ENCODE measurements around the gene GPSM1. TPM values are rescaled to one million over a fixed set of nuclear protein-coding genes. Genes with fewer than 3 reads are reported as not detected.

Gene GPSM1
- total and polyA plus RNA-seq, 4 donors, result 6.9 to 53.7 (median 25.8) TPM

- Histone ChIP-seq H3K9me3 (ENCODE audit: control insufficient read depth, low read length) (no peaks in the 10 kb centered on the region), H3K27me3 (ENCODE audit: control insufficient read depth in 1 of 2, insufficient read depth in 2 of 2, low read length in 1 of 2) (no peaks in the 10 kb centered on the region), H3K27ac (ENCODE audit: low read depth in 1 of 2, low read length in 2 of 2) (no peak overlapping the region), H3K4me1 (ENCODE audit: control insufficient read depth in 1 of 2, insufficient read depth in 2 of 2, low read length in 2 of 2) (no peaks in the 10 kb centered on the region), H3K4me3 (ENCODE audit: low read length in 2 of 2) (no peak overlapping the region), H3K36me3 (ENCODE audit: control insufficient read depth in 1 of 2, insufficient read depth in 2 of 2, low read length in 1 of 2) (no peaks in the 10 kb centered on the region)
- intact Hi-C loops (cut with DNase I), result no loop called here
- DNase-seq (no peak), ATAC-seq (ENCODE audit: low FRiP score) (no peak)
- 93 to 95% methylated on average over 28 of the region's 28 CpGs for WGBS, 2 donors
These were observed 13.2 kb downstream of the GPSM1 start for GRCh38 chr9:136340356-136341041.

GRCh38 chr9:136341042-136341655 is 13.8 kb downstream of the GPSM1 start:
- intact Hi-C loops (cut with DNase I), result no loop called here
- Histone ChIP-seq H3K27ac (ENCODE audit: low read depth in 1 of 2, low read length in 2 of 2) (no peak overlapping the region), H3K36me3 (ENCODE audit: control insufficient read depth in 1 of 2, insufficient read depth in 2 of 2, low read length in 1 of 2) (no peaks in the 10 kb centered on the region)

DNA sequence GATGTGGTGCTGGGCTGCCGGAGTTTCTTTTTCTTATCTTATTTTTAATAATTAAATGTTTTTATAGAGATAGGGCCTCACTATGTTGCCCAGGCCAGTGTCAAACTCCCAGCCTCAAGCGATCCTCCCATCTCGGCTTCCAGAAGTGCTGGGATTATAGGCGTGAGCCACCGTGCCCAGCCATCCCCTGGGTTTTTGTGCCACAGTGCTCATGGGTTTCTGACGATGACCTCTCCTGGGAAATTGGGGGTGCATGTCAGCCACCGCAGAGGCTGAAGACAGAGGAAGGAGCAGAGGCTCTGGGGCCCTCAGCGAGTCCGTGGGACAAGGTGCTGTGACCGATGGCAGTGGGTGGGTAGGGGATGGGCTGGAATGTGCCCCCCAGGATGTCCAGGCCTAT is 14.4 kb downstream of the GPSM1 start:
- Histone ChIP-seq H3K27me3 (ENCODE audit: control insufficient read depth in 1 of 2, insufficient read depth in 2 of 2, low read length in 1 of 2) (no peaks in the 10 kb centered on the region), H3K4me3 (ENCODE audit: low read length in 2 of 2) (no peak overlapping the region), H3K9me3 (ENCODE audit: control insufficient read depth, low read length) (no peaks in the 10 kb centered on the region), H3K27ac (ENCODE audit: low read depth in 1 of 2, low read length in 2 of 2) (no peak overlapping the region), H3K36me3 (ENCODE audit: control insufficient read depth in 1 of 2, insufficient read depth in 2 of 2, low read length in 1 of 2) (no peaks in the 10 kb centered on the region), H3K4me1 (ENCODE audit: control insufficient read depth in 1 of 2, insufficient read depth in 2 of 2, low read length in 2 of 2) (no peaks in the 10 kb centered on the region)
- intact Hi-C loops (cut with DNase I), result no loop called here
- no peak for ATAC-seq (ENCODE audit: low FRiP score)
- no peak for DNase-seq
- 65 to 66% methylated on average over 10 of the region's 10 CpGs for WGBS, 2 donors

More at GRCh38 chr9:136341042-136341655, 13.8 kb downstream of the GPSM1 start:
- ATAC-seq (ENCODE audit: low FRiP score) (no peak), DNase-seq (no peak)
- H3K27me3 ChIP-seq (ENCODE audit: control insufficient read depth in 1 of 2, insufficient read depth in 2 of 2, low read length in 1 of 2), result no peaks in the 10 kb centered on the region
- no peak overlapping the region for H3K4me3 ChIP-seq (ENCODE audit: low read length in 2 of 2)
- WGBS, 2 donors, result 69 to 72% methylated on average over 18 of the region's 18 CpGs
- no peaks in the 10 kb centered on the region for H3K9me3 ChIP-seq (ENCODE audit: control insufficient read depth, low read length)
- no peaks in the 10 kb centered on the region for H3K4me1 ChIP-seq (ENCODE audit: control insufficient read depth in 1 of 2, insufficient read depth in 2 of 2, low read length in 2 of 2)

DNA sequence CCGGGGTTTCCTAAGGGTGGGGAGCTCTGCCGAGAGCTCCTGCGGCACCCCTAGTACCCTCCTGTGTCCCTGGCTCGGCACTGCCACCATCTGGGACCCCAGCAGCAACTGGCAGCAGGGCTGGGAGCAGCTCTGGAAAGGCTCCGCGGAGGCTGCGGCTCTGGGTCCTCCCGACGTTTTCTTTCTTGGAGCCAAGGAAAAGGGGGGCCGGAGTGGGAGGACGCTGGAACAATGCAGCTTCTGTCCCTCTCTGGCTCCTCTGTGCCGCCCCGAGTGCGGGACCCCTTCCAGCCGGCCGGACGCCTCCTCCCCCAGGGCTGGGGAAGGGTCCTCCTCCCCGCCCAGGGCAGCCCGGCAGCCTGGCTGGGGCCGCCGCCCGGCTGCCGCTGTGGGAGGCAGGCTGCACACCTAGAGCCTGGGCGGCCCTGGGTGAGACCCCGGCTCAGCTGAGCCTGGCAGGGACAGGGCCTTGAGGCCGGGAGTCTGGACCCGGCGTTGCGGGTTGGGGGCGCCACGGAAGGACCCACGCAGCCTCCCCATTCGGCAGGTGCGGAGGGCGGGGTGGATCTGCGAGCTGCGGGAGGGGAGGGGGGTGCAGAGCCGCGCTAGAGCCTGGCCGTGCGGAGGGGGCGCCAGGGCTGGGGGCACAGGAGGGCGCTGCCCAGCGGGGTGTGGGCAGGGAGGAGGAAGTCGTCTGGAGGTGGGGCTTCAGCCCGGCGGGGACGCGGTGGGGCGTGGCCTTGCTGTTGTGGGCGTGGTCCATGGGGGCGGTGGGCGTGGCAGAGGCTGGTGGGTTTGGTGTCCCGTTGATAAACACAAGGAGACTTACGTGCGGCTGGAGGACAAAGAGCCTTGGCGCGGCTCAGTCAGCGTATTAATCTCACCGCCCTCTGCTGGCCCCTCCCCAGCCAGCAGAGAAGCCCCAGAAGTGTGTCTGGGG is 15.1 kb downstream of the GPSM1 start:
- Histone ChIP-seq H3K36me3 (ENCODE audit: control insufficient read depth in 1 of 2, insufficient read depth in 2 of 2, low read length in 1 of 2) (no peaks in the 10 kb centered on the region), H3K27me3 (ENCODE audit: control insufficient read depth in 1 of 2, insufficient read depth in 2 of 2, low read length in 1 of 2) (no peaks in the 10 kb centered on the region), H3K4me1 (ENCODE audit: control insufficient read depth in 1 of 2, insufficient read depth in 2 of 2, low read length in 2 of 2) (no peaks in the 10 kb centered on the region), H3K9me3 (ENCODE audit: control insufficient read depth, low read length) (no peaks in the 10 kb centered on the region), H3K27ac (ENCODE audit: low read depth in 1 of 2, low read length in 2 of 2) (no peak overlapping the region), H3K4me3 (ENCODE audit: low read length in 2 of 2) (no peak overlapping the region)
- 54 to 58% methylated on average over 52 to 60 of the region's 60 CpGs for WGBS, 2 donors
- DNase-seq, result peak; percentile 83 to 93
- intact Hi-C loops (cut with DNase I), result no loop called here
- ATAC-seq (ENCODE audit: low FRiP score), result peak; percentile 58

- no peaks in the 10 kb centered on the region for H3K27me3 ChIP-seq (ENCODE audit: control insufficient read depth in 1 of 2, insufficient read depth in 2 of 2, low read length in 1 of 2)
- WGBS, 2 donors, result 77 to 81% methylated on average over 23 of the region's 23 CpGs
- intact Hi-C loops (cut with DNase I), result no loop called here
- no peak overlapping the region for H3K4me3 ChIP-seq (ENCODE audit: low read length in 2 of 2)
- H3K9me3 ChIP-seq (ENCODE audit: control insufficient read depth, low read length), result no peaks in the 10 kb centered on the region
- H3K4me1 ChIP-seq (ENCODE audit: control insufficient read depth in 1 of 2, insufficient read depth in 2 of 2, low read length in 2 of 2), result no peaks in the 10 kb centered on the region
- DNase-seq (no peak), ATAC-seq (ENCODE audit: low FRiP score) (no peak)
- no peaks in the 10 kb centered on the region for H3K36me3 ChIP-seq (ENCODE audit: control insufficient read depth in 1 of 2, insufficient read depth in 2 of 2, low read length in 1 of 2)
- no peak overlapping the region for H3K27ac ChIP-seq (ENCODE audit: low read depth in 1 of 2, low read length in 2 of 2)
These were observed 16.0 kb downstream of the GPSM1 start for GRCh38 chr9:136343121-136343883.

- H3K27ac ChIP-seq (ENCODE audit: low read depth in 1 of 2, low read length in 2 of 2), result no peak overlapping the region
- no peaks in the 10 kb centered on the region for H3K4me1 ChIP-seq (ENCODE audit: control insufficient read depth in 1 of 2, insufficient read depth in 2 of 2, low read length in 2 of 2)
- no peaks in the 10 kb centered on the region for H3K9me3 ChIP-seq (ENCODE audit: control insufficient read depth, low read length)
- intact Hi-C loops (cut with DNase I), result no loop called here
- H3K36me3 ChIP-seq (ENCODE audit: control insufficient read depth in 1 of 2, insufficient read depth in 2 of 2, low read length in 1 of 2), result no peaks in the 10 kb centered on the region
- no peak for DNase-seq
- no peaks in the 10 kb centered on the region for H3K27me3 ChIP-seq (ENCODE audit: control insufficient read depth in 1 of 2, insufficient read depth in 2 of 2, low read length in 1 of 2)
- no peak for ATAC-seq (ENCODE audit: low FRiP score)
- 95 to 96% methylated on average over 20 to 24 of the region's 24 CpGs for WGBS, 2 donors
- H3K4me3 ChIP-seq (ENCODE audit: low read length in 2 of 2), result no peak overlapping the region
These were observed 16.5 kb downstream of the GPSM1 start for GRCh38 chr9:136343884-136344269.

DNA sequence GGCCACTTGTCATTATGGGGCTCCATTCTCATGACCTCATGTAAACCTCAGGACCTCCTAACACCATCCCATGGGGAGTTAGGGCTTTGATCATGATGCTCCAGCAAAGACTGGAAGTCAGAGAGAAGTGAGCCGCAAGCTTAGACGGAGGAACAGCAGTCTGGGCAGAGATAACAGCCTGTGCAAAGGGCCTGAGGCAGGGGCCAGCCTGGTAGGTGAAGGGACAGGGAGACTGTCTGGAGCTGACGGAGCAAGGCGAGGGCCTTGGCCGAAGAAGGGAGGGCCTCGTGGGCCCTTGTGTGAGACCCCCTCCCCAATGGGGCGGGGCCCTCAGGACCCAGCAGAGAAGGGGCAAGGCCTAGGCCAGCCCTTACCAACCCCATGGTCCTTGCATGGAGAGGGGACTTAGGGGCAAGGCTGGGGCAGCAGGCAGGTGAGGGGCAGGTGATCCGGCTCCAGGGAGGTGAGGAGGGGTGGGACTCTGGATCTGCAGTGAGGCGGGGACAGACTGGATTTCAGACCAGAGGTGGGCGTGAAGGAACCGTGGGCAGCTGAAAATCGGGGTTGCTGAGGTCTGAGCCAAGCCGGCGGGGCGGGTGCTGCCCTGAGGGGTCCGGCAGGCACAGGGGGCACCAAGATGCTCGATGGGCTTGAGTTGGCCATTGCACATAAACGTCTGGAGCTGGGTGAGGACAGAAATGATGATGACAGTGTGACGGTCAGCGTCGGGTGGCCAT is 17.4 kb downstream of the GPSM1 start:
- peak overlapping the region in 1 of 2 donors; percentile 68 for H3K27ac ChIP-seq (ENCODE audit: low read depth in 1 of 2, low read length in 2 of 2)
- H3K36me3 ChIP-seq (ENCODE audit: control insufficient read depth in 1 of 2, insufficient read depth in 2 of 2, low read length in 1 of 2), result no peaks in the 10 kb centered on the region
- intact Hi-C loops (cut with DNase I), result no loop called here
- ATAC-seq (ENCODE audit: low FRiP score) (no peak), DNase-seq (no peak)
- 38 to 49% methylated on average over 19 to 21 of the region's 21 CpGs for WGBS, 2 donors
- H3K4me1 ChIP-seq (ENCODE audit: control insufficient read depth in 1 of 2, insufficient read depth in 2 of 2, low read length in 2 of 2), result no peaks in the 10 kb centered on the region
- H3K27me3 ChIP-seq (ENCODE audit: control insufficient read depth in 1 of 2, insufficient read depth in 2 of 2, low read length in 1 of 2), result no peaks in the 10 kb centered on the region
- H3K9me3 ChIP-seq (ENCODE audit: control insufficient read depth, low read length), result no peaks in the 10 kb centered on the region
- no peak overlapping the region for H3K4me3 ChIP-seq (ENCODE audit: low read length in 2 of 2)
